Ectodermal cell (in vitro differentiated cells): ENCODE results near the gene PLVAP.

ENCODE experiments used
- H3K27ac ChIP-seq: 2 replicates; pipeline ENCODE4 v1.7.0; 2013; ENCODE audit warnings: mild to moderate bottlenecking, low read depth, low read length; ENCODE audit not compliant: insufficient read depth, poor library complexity, severe bottlenecking
- H3K27me3 ChIP-seq: 2 replicates; pipeline ENCODE4 v1.7.0; 2013; ENCODE audit warnings: mild to moderate bottlenecking, low read length; ENCODE audit not compliant: insufficient read depth, control insufficient read depth, poor library complexity, severe bottlenecking
- H3K36me3 ChIP-seq: one replicate; pipeline ENCODE4 v1.7.0; 2013; ENCODE audit warnings: low read length; ENCODE audit not compliant: control insufficient read depth, insufficient read depth
- H3K4me1 ChIP-seq: one replicate; pipeline ENCODE4 v1.7.0; 2013; ENCODE audit warnings: low read length; ENCODE audit not compliant: control insufficient read depth, insufficient read depth
- H3K4me3 ChIP-seq: 2 replicates; pipeline ENCODE4 v1.7.0; 2013; ENCODE audit warnings: low read depth, low read length, control low read depth; ENCODE audit not compliant: insufficient read depth
- H3K9me3 ChIP-seq: 2 replicates; pipeline ENCODE4 v1.7.0; 2013; ENCODE audit warnings: mild to moderate bottlenecking, low read length, moderate library complexity; ENCODE audit not compliant: control insufficient read depth
- WGBS, 2 experiments: methylation state at CpG; one replicate each; pipeline ENCODE4 v1.1.7; 2013; ENCODE audit warnings: missing lambda C conversion rate in 2 of 2; 5-methylcytosine and 5-hydroxymethylcytosine counted together

PLVAP gene

DNA sequence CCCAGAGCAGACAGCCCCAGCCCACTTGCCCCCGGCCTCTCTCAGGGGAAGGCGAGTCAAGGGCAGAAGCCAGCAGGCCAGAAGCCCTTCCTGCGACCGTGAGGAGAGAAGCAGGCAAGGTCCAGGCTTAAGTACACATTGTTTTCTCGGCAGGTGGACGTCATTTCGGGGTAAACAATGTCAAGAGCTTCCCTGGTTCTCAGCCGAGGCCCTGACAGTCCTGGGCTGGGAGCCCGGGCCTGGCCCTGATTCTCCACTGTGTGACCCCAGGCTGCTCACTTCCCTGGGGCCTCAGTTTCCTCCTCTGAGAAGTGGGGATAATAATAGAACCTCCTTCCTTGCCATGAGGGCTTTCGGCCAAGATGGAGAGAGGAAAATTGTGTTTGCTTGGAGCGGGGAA lies 19.4 kb downstream of the PLVAP start:
- Histone ChIP-seq H3K9me3 (no peaks in the 10 kb centered on the region), H3K27me3 (no peaks in the 10 kb centered on the region), H3K36me3 (no peaks in the 10 kb centered on the region), H3K4me3 (no peak overlapping the region), H3K27ac (no peak overlapping the region), H3K4me1 (no peaks in the 10 kb centered on the region)
- WGBS, 2 experiments, result 87 to 90% methylated on average over 11 of the region's 11 CpGs

DNA sequence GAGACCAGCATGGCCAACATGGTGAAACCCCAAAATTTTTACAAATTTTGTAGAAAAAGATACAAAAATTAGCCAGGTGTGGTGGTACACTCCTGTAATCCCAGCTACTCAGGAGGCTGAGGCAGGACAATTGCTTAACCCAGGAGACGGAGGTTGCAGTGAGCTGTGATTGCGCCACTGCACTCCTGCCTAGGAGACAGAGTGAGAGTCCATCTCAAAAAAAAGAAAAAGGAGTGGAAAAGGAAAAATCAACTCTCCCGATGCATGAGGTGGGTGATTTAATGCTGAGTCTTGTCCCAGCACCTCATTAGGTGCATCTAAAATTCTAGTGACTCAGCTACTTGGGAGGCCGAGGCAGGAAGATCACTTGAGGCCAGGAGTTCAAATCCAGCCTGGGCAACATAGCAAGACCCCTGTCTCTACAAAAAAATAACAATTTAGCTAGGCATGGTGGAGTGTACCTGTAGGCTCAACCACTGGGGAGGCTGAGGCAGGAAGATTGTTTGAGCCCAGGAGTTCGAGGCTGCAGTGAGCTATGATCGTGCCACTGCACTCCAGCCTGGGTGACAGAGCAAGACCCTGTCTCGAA lies 20.0 kb downstream of the PLVAP start:
- Histone ChIP-seq H3K36me3 (no peaks in the 10 kb centered on the region), H3K27ac (no peak overlapping the region), H3K4me3 (no peak overlapping the region), H3K4me1 (no peaks in the 10 kb centered on the region), H3K27me3 (no peaks in the 10 kb centered on the region), H3K9me3 (no peaks in the 10 kb centered on the region)
- WGBS, 2 experiments, result 92 to 94% methylated on average over 7 of the region's 7 CpGs

DNA sequence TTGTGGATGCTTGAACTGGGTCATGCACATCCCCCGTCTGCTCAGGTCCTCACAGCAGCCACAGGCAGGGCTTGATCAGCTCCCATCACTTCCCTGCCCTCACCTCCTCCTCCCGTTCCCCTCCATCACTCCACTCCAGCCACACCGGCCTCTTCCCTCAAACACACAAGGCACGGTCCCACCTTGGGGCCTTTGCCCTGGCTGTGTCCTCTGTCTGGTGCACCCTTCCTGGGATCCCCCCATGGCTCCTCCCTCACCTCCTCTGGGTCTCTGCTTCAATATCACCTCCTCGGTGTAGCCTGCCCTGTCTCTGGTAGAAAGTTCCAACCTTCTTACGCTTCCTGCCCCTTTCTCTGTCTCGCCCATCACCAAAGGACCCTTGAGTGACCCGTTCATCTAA lies 23.8 kb downstream of the PLVAP start:
- Histone ChIP-seq H3K27ac (no peak overlapping the region), H3K9me3 (no peaks in the 10 kb centered on the region), H3K36me3 (no peaks in the 10 kb centered on the region), H3K4me1 (no peaks in the 10 kb centered on the region), H3K27me3 (no peaks in the 10 kb centered on the region), H3K4me3 (no peak overlapping the region)
- 89 to 91% methylated on average over 8 of the region's 8 CpGs for WGBS, 2 experiments

DNA sequence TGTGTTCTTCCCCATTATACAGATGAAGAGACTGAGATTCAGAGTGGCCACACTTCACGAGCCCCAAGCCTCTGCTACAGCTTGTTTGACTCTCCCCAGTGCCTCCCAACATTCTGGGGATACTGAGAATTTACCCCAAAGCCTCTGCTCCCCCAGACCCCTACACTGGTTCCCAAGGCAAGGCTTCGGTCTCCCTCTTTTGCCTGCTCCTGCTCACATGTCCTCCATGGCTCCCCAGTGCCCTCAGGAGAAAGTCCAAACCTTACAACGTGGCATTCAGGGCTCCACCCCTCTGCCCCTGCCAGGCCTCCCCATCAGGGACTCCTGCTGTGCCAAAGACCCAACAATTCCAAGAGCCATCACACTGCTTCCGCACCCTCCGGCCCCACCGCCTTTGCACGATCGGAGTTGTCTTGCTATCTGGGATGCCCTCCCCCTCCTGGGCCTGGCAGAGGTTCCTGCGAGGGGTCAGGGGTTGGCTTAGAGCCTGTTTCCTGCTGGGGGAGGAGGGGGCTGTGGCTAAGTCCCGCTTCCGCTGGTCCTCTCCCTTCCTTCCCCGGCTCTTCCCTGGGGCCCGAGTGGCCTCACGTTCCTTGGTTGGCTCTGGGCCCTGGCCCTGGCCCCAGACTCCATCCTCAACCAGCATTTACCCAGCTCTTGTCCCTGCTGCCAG lies 24.4 kb downstream of the PLVAP start:
- no peaks in the 10 kb centered on the region for H3K36me3 ChIP-seq
- H3K4me3 ChIP-seq, result no peak overlapping the region
- H3K9me3 ChIP-seq, result no peaks in the 10 kb centered on the region
- H3K27me3 ChIP-seq, result no peaks in the 10 kb centered on the region
- WGBS, 2 experiments, result 77 to 79% methylated on average over 14 of the region's 14 CpGs
- H3K4me1 ChIP-seq, result no peaks in the 10 kb centered on the region
- H3K27ac ChIP-seq, result no peak overlapping the region

DNA sequence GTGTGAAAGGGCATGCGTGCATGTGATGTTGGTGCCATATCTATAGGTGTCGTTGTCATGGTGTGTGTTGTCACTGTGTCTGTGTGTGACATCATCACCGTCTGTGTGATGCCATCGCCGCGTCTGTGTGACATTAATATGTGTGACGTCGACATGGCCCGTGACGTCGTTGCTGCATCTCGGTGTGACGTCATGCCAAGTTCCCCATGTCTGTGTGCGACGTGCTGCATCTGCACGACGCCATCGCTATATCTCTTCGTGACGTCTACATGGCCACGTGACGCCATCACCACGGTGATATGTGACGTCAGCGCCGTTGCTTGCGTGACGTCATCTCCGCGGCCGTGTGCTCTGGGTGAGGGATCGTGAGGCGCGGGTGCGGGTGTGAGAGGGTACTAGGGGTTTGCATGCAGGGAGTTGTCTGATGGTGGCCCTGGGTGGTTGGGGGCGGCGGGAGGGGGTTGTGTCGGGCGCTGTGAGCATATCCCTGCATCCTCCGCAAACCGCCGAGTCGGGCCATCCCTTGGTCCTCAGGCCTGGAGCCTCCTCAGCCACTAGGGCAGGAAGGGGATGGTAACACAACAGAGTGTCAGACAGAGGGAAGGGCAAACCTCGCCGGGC lies 25.2 kb downstream of the PLVAP start:
- H3K36me3 ChIP-seq, result no peaks in the 10 kb centered on the region
- H3K27ac ChIP-seq, result no peak overlapping the region
- no peaks in the 10 kb centered on the region for H3K9me3 ChIP-seq
- no peaks in the 10 kb centered on the region for H3K27me3 ChIP-seq
- H3K4me1 ChIP-seq, result no peaks in the 10 kb centered on the region
- 95 to 96% methylated on average over 45 of the region's 45 CpGs for WGBS, 2 experiments
- H3K4me3 ChIP-seq, result no peak overlapping the region

DNA sequence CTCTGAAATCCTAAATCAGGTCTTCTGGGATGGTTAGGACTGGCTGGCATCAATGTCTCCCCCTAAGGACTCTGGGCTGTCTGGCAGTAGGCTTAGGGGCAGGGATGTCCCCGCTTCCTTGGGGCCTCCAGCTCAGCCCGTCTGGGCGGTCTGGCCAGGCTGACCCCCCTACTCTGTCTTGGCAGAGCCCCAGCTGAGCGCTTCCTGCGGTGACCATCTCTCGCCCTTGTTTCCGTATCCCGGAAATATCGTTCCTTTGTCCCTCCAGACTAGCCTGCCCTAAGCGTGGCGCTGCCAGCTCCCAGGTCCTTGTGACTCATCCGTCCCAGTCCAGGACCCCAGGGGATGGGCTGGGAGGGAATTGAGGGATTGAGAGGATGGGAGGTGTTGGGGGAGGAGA lies 28.4 kb downstream of the PLVAP start:
- H3K9me3 ChIP-seq, result no peaks in the 10 kb centered on the region
- H3K27ac ChIP-seq, result no peak overlapping the region
- no peaks in the 10 kb centered on the region for H3K36me3 ChIP-seq
- no peak overlapping the region for H3K4me3 ChIP-seq
- H3K4me1 ChIP-seq, result no peaks in the 10 kb centered on the region
- 14 to 15% methylated on average over 12 of the region's 12 CpGs for WGBS, 2 experiments
- no peaks in the 10 kb centered on the region for H3K27me3 ChIP-seq

DNA sequence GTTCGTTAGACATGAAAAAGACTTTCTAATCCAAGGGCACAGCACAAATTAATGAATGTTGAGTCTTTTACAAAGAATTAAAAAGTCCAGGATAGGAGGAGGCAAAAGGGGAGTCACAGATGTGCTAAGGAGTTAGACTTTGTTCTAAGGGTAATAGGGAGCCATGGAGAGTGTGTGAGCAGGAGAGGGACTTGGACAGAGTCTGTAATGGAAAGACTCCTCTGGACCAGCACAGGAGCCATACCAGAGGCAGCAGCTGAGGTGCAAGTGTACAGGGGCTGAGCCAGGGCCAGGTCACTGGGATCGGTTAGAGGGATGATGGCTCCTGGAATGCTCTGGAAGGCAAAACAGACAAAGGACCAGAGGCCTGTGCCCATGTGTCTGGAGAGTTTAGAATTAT lies 29.3 kb downstream of the PLVAP start:
- no peaks in the 10 kb centered on the region for H3K9me3 ChIP-seq
- no peaks in the 10 kb centered on the region for H3K36me3 ChIP-seq
- H3K27ac ChIP-seq, result no peak overlapping the region
- H3K4me1 ChIP-seq, result no peaks in the 10 kb centered on the region
- WGBS, 2 experiments, result 90 to 91% methylated on average over 2 of the region's 2 CpGs
- no peak overlapping the region for H3K4me3 ChIP-seq
- H3K27me3 ChIP-seq, result no peaks in the 10 kb centered on the region

DNA sequence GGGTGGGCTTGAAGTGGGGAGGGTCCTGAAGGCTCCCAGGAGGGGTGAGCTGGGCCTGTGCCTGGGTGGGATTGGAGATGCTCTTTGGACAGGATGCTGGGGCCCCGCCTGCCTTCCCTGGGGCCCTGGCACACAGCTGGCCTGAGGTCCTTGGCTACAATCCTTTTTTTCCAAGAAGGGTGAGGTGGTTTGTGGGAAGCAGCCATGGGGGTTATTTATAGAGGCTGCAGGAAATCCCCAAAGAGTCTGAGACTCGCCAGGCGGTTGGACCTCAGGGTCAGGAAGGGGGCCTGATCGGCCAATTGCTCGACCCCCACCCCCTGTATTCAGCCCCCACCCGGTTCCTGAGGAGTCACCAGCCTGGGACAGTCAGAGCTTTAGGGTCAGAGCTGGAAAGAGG lies 29.8 kb downstream of the PLVAP start:
- H3K27ac ChIP-seq, result no peak overlapping the region
- no peaks in the 10 kb centered on the region for H3K9me3 ChIP-seq
- 68 to 74% methylated on average over 6 of the region's 6 CpGs for WGBS, 2 experiments

DNA sequence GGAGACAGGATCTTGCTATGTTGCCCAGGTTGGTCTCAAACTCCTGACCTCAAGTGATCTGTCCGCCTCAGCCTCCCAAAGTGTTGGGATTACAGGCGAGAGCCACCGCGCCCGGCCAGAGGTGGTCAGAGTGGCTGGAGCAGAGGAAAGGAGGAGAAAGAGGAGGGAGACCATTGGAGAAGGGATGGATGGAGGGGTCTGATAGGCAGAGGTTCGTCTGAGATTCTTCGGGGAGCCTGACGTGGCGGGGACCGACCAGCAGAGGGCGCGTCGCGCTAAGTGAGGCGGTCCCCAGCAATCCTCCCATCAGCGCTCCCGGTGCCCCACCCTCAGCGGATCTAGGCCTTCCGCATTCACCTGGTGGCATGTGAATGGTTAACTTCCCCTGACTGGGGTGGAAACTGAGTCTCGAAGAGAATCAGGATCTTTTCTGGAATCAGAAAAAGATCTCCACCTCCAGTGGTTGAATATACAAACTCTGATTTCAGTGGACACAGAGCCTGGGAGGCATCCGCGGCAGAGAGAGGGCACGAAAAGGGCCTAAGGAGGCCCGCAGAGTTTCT lies 31.0 kb downstream of the PLVAP start:
- Histone ChIP-seq H3K27ac (no peak overlapping the region), H3K27me3 (no peaks in the 10 kb centered on the region), H3K36me3 (no peaks in the 10 kb centered on the region), H3K4me1 (no peaks in the 10 kb centered on the region), H3K9me3 (no peaks in the 10 kb centered on the region), H3K4me3 (no peak overlapping the region)
- 22 to 23% methylated on average over 24 of the region's 24 CpGs for WGBS, 2 experiments

More for the DNA sequence above, 29.8 kb downstream of the PLVAP start:
- Histone ChIP-seq H3K4me3 (no peak overlapping the region), H3K4me1 (no peaks in the 10 kb centered on the region), H3K36me3 (no peaks in the 10 kb centered on the region), H3K27me3 (no peaks in the 10 kb centered on the region)

DNA sequence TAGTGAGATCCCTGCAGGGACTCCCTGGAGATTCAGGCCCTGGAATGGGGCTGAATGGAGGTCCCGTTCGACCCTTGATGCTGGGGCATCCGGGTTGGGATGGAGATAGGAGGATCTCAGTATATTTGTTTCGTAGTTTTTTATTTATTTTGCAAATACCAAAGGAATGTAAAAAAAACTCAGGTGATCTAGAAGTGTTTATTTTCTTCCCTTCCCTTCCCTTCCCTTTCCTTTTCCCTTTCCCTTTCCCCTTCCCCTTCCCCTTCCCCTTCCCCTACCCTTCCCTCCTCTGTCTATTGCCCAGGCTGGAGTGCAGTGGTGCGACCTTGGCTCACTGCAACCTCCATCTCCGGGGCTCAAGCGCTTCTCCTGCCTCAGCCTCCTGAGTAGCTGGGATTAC lies 35.3 kb downstream of the PLVAP start:
- Histone ChIP-seq H3K27ac (no peak overlapping the region), H3K27me3 (no peaks in the 10 kb centered on the region), H3K4me1 (peaks cover 4% of the 10 kb centered on the region), H3K9me3 (no peaks in the 10 kb centered on the region), H3K36me3 (no peaks in the 10 kb centered on the region), H3K4me3 (no peak overlapping the region)
- WGBS, 2 experiments, result 93 to 95% methylated on average over 6 of the region's 7 CpGs
